ENCODE measurements around the gene CLECL1. TPM values are rescaled to one million over a fixed set of nuclear protein-coding genes. Genes with fewer than 3 reads are reported as not detected.

CLECL1 gene
- total RNA-seq, 1 donor from 2014 or later: not detected

GRCh38 chr12:9725213-9725870 lies 7.6 kb downstream of the CLECL1 start:
- H3K27me3 Mint-ChIP-seq (ENCODE audit: low read depth): no peaks in the 10 kb centered on the region

GRCh38 chr12:9724023-9724422 lies 8.9 kb downstream of the CLECL1 start:
- no peak overlapping the region for H3K27ac Mint-ChIP-seq
- H3K27me3 Mint-ChIP-seq (ENCODE audit: low read depth): no peaks in the 10 kb centered on the region
- DNase-seq (ENCODE audit: low spot score in 2 of 2, unreplicated experiment in 2 of 2): no peak
- peaks cover 23% of the 10 kb centered on the region for H3K4me1 Mint-ChIP-seq
- H3K4me3 Mint-ChIP-seq: no peak overlapping the region
- H3K36me3 Mint-ChIP-seq: no peaks in the 10 kb centered on the region
- peaks cover 6% of the 10 kb centered on the region for H3K9me3 Mint-ChIP-seq
- TF ChIP-seq CTCF (IDR thresholded peaks at IDR 0.05; ENCODE audit: unreplicated experiment): no peak

More at GRCh38 chr12:9725213-9725870, 7.6 kb downstream of the CLECL1 start:
- Mint-ChIP-seq H3K4me3 (no peak overlapping the region), H3K27ac (no peak overlapping the region), H3K9me3 (peaks cover 6% of the 10 kb centered on the region), H3K4me1 (peaks cover 23% of the 10 kb centered on the region), H3K36me3 (no peaks in the 10 kb centered on the region)
- no peak for TF ChIP-seq CTCF (IDR thresholded peaks at IDR 0.05; ENCODE audit: unreplicated experiment)
- no peak for DNase-seq (ENCODE audit: low spot score in 2 of 2, unreplicated experiment in 2 of 2)

GRCh38 chr12:9721394-9722092 lies 11.4 kb downstream of the CLECL1 start:
- Mint-ChIP-seq H3K36me3 (no peaks in the 10 kb centered on the region), H3K27me3 (ENCODE audit: low read depth) (no peaks in the 10 kb centered on the region), H3K4me1 (peaks cover 21% of the 10 kb centered on the region), H3K4me3 (no peak overlapping the region), H3K9me3 (peaks cover 6% of the 10 kb centered on the region), H3K27ac (no peak overlapping the region)
- DNase-seq (ENCODE audit: low spot score in 2 of 2, unreplicated experiment in 2 of 2): no peak
- no peak for TF ChIP-seq CTCF (IDR thresholded peaks at IDR 0.05; ENCODE audit: unreplicated experiment)

- H3K4me1 Mint-ChIP-seq: peaks cover 21% of the 10 kb centered on the region
- H3K9me3 Mint-ChIP-seq: peaks cover 6% of the 10 kb centered on the region
- no peaks in the 10 kb centered on the region for H3K27me3 Mint-ChIP-seq (ENCODE audit: low read depth)
- TF ChIP-seq CTCF (IDR thresholded peaks at IDR 0.05; ENCODE audit: unreplicated experiment): no peak
- H3K36me3 Mint-ChIP-seq: no peaks in the 10 kb centered on the region
- no peak for DNase-seq (ENCODE audit: low spot score in 2 of 2, unreplicated experiment in 2 of 2)
- H3K4me3 Mint-ChIP-seq: no peak overlapping the region
- no peak overlapping the region for H3K27ac Mint-ChIP-seq
Measured at GRCh38 chr12:9719790-9720189, 13.1 kb downstream of the CLECL1 start.

- Mint-ChIP-seq H3K9me3 (no peaks in the 10 kb centered on the region), H3K27ac (no peak overlapping the region), H3K4me3 (no peak overlapping the region), H3K4me1 (peaks cover 21% of the 10 kb centered on the region), H3K36me3 (no peaks in the 10 kb centered on the region), H3K27me3 (ENCODE audit: low read depth) (no peaks in the 10 kb centered on the region)
- DNase-seq (ENCODE audit: low spot score in 2 of 2, unreplicated experiment in 2 of 2): no peak
- no peak for TF ChIP-seq CTCF (IDR thresholded peaks at IDR 0.05; ENCODE audit: unreplicated experiment)
Measured at GRCh38 chr12:9718968-9719367, 13.9 kb downstream of the CLECL1 start.
